HepG2 (cell line): ENCODE results near the gene CISH. TPM values are rescaled to one million over a fixed set of nuclear protein-coding genes. Genes with fewer than 3 reads are reported as not detected.
A peak's percentile ranks its signal among the peaks of the same experiment; 100 is the strongest.

Experiments used
- ARNTL ChIP-seq: sonication (generic); formaldehyde crosslinking; IDR thresholded peaks from 2 replicates; pipeline ENCODE4 v1.4.0; 2020; ENCODE audit warnings: mild to moderate bottlenecking, missing genetic modification reagents
- ELF3 ChIP-seq: IDR thresholded peaks from 2 replicates; pipeline ENCODE4 v1.6.1; 2016; ENCODE audit warnings: missing genetic modification reagents, missing compliant biosample characterization
- ESRRA ChIP-seq: sonication (generic); formaldehyde crosslinking; IDR thresholded peaks from 2 replicates; pipeline ENCODE4 v1.5.1; 2020; ENCODE audit warnings: mild to moderate bottlenecking, low read depth, missing genetic modification reagents
- ZNF781 ChIP-seq: sonication (generic); formaldehyde crosslinking; IDR thresholded peaks from 2 replicates; pipeline ENCODE4 v1.5.1; 2020; ENCODE audit warnings: borderline replicate concordance, mild to moderate bottlenecking, missing genetic modification reagents; ENCODE audit errors: not compliant biosample characterization
- ZSCAN20 ChIP-seq: sonication (generic); formaldehyde crosslinking; IDR thresholded peaks from 2 replicates; pipeline ENCODE4 v1.4.0; 2020; ENCODE audit warnings: missing genetic modification reagents, mild to moderate bottlenecking, borderline replicate concordance
- polyA plus RNA-seq, 8 experiments: library from polyadenylated mRNA; depleted of rRNA in 3 of 8; stranded (reverse) in 7 of 8; unstranded in 1 of 8; fragments of >200 nt; fragmentation: Illumina TruSeq in 4 of 8; extraction: Trizol in 4 of 8; gene quantifications; 2 replicates each; pipeline versions ENCODE4 v1.2.1 to v1.2.3, GENCODE V29; 2011 to 2016; ENCODE audit warnings: low read depth in 4 of 8, missing spikeins in 1 of 8, mixed read lengths in 1 of 8; ENCODE audit not compliant: insufficient read depth in 1 of 8
- total RNA-seq, 5 experiments: library from RNA; depleted of rRNA; stranded (reverse); fragments of >200 nt; fragmentation: Illumina TruSeq; extraction: Trizol; gene quantifications; 2 replicates each; pipeline ENCODE4 v1.2.3, GENCODE V29; 2016; ENCODE audit warnings: low read depth in 1 of 5

Gene CISH
- total and polyA plus RNA-seq, 2 of the 13 experiments (the other 11 are each of a cell fraction or from before 2014, with no cell fraction given) = 0.91 to 1.5 TPM

DNA sequence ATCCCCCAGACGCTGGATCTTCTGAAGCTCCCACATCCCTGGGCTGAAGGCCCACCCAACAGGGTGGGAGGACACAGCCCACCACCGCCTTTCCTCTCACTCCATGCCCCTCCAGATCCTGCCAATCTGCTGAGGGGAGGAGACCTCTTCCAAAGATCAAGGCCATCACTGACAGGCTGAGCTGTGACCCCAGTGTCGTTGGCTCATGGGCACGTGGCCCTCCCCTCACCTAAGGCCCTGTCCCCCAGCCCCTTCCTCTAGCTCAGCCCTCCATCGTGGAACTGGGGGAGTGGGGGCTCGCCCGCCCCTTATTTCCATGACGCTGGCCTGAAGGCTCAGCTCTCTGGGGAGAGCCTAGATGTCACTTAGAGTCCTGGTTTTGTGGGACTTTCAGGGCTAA, 54.5 kb downstream of the CISH start (continued):
- TF ChIP-seq ELF3 (CRISPR knock-in tag) (no peak), ESRRA (CRISPR knock-in tag) (0 out of 2 replicates have a peak, but pooled peaks have one; percentile 41), ZNF781 (CRISPR knock-in tag) (no peak), ZSCAN20 (CRISPR knock-in tag) (no peak), ARNTL (CRISPR knock-in tag) (0 out of 2 replicates have a peak, but pooled peaks have one; percentile 42)
- TF ChIP-seq, all 625 proteins: peak for 29

Other genes starting within 250 kb of the CISH start
- not detected in 2 replicates for gene CACNA2D2, start 108.1 kb downstream of the CISH start, total RNA-seq (2016; rRNA removed; fragmentation: Illumina TruSeq; extraction: Trizol)
- gene CACNA2D2, start 108.1 kb downstream of the CISH start, polyA plus RNA-seq (2011; rRNA removed) = not detected in 2 replicates
- gene C3orf18, start 44.0 kb downstream of the CISH start, total RNA-seq (2016; rRNA removed; fragmentation: Illumina TruSeq; extraction: Trizol) = 1.2 and 1.6 TPM in 2 replicates
- gene C3orf18, start 44.0 kb downstream of the CISH start, polyA plus RNA-seq (2011; rRNA removed) = 4.6 and 4.8 TPM in 2 replicates
- 6.3 and 9.8 TPM in 2 replicates for gene HEMK1, start 42.3 kb downstream of the CISH start, total RNA-seq (2016; rRNA removed; fragmentation: Illumina TruSeq; extraction: Trizol)
- 12.6 and 16.2 TPM in 2 replicates for gene HEMK1, start 42.3 kb downstream of the CISH start, polyA plus RNA-seq (2011; rRNA removed)
- 41.2 and 48.5 TPM in 2 replicates for gene MAPKAPK3, start 5.4 kb upstream of the CISH start, total RNA-seq (2016; rRNA removed; fragmentation: Illumina TruSeq; extraction: Trizol)
- gene MAPKAPK3, start 5.4 kb upstream of the CISH start, polyA plus RNA-seq (2011; rRNA removed) = 39.9 and 46.2 TPM in 2 replicates
- not detected in 2 replicates for gene DOCK3, start 63.2 kb upstream of the CISH start, total RNA-seq (2016; rRNA removed; fragmentation: Illumina TruSeq; extraction: Trizol)
- not detected in 2 replicates for gene DOCK3, start 63.2 kb upstream of the CISH start, polyA plus RNA-seq (2011; rRNA removed)